H9 (cell line): ENCODE data around the gene AMH. TPM values are rescaled to one million over a fixed set of nuclear protein-coding genes. Genes with fewer than 3 reads are reported as not detected.

Experiments used
- DNase-seq: peaks from one replicate; pipeline ENCODE4 v3.0.0-alpha.2; 2017
- H2AFZ ChIP-seq: one replicate; pipeline ENCODE4 v1.6.1; 2013; ENCODE audit warnings: mild to moderate bottlenecking, low read length, control low read depth, moderate library complexity
- H2AK5ac ChIP-seq: 2 replicates; pipeline ENCODE4 v1.6.1; 2013; ENCODE audit warnings: low read length, control low read depth, mixed read lengths; ENCODE audit not compliant: insufficient read length
- H2BK120ac ChIP-seq: one replicate; pipeline ENCODE4 v1.6.1; 2013; ENCODE audit warnings: low read depth, mild to moderate bottlenecking, low read length, control low read depth, inconsistent platforms; ENCODE audit not compliant: poor library complexity, severe bottlenecking
- H2BK12ac ChIP-seq: 2 replicates; pipeline ENCODE4 v1.6.1; 2013; ENCODE audit warnings: low read length, control low read depth, mixed read lengths, low read depth; ENCODE audit not compliant: insufficient read length
- H2BK15ac ChIP-seq: 2 replicates; pipeline ENCODE4 v1.6.1; 2013; ENCODE audit warnings: low read depth, low read length, control low read depth
- H2BK20ac ChIP-seq: one replicate; pipeline ENCODE4 v1.6.1; 2013; ENCODE audit warnings: low read depth, mild to moderate bottlenecking, low read length, control low read depth, inconsistent platforms; ENCODE audit not compliant: poor library complexity, severe bottlenecking
- H2BK5ac ChIP-seq: 2 replicates; pipeline ENCODE4 v1.6.1; 2013; ENCODE audit warnings: low read length, control low read depth, mixed read lengths; ENCODE audit not compliant: insufficient read length
- H3K14ac ChIP-seq: 2 replicates; pipeline ENCODE4 v1.6.1; 2013; ENCODE audit warnings: low read length, control low read depth; ENCODE audit not compliant: insufficient read depth
- H3K18ac ChIP-seq: 2 replicates; pipeline ENCODE4 v1.6.1; 2013; ENCODE audit warnings: low read depth, mild to moderate bottlenecking, mixed read lengths, low read length, control low read depth; ENCODE audit not compliant: insufficient read length
- H3K23ac ChIP-seq: 2 replicates; pipeline ENCODE4 v1.6.1; 2013; ENCODE audit warnings: low read length, control low read depth, mixed read lengths, low read depth; ENCODE audit not compliant: insufficient read length
- H3K23me2 ChIP-seq: 2 replicates; pipeline ENCODE4 v1.6.1; 2013; ENCODE audit warnings: low read depth, mild to moderate bottlenecking, mixed read lengths, low read length, control low read depth; ENCODE audit not compliant: insufficient read length, poor library complexity, severe bottlenecking
- H3K27ac ChIP-seq: 2 replicates; pipeline ENCODE4 v1.5.1; 2013; ENCODE audit warnings: low read length, control low read depth, mixed read lengths, low read depth; ENCODE audit not compliant: insufficient read length
- H3K27me3 ChIP-seq: 2 replicates; pipeline ENCODE4 v1.6.1; 2013; ENCODE audit warnings: low read length, control low read depth, inconsistent platforms; ENCODE audit not compliant: insufficient read depth
- H3K4ac ChIP-seq: 2 replicates; pipeline ENCODE4 v1.6.1; 2013; ENCODE audit warnings: low read depth, mild to moderate bottlenecking, control low read depth, inconsistent platforms, low read length, moderate library complexity
- H3K4me1 ChIP-seq: 2 replicates; pipeline ENCODE4 v1.6.1; 2013; ENCODE audit warnings: low read length, control low read depth, inconsistent platforms; ENCODE audit not compliant: insufficient read depth
- H3K4me2 ChIP-seq: 2 replicates; pipeline ENCODE4 v1.6.1; 2013; ENCODE audit warnings: low read length, control low read depth, mixed read lengths; ENCODE audit not compliant: insufficient read length, insufficient read depth
- H3K56ac ChIP-seq: 2 replicates; pipeline ENCODE4 v1.6.1; 2013; ENCODE audit warnings: low read depth, mild to moderate bottlenecking, mixed read lengths, low read length, control low read depth; ENCODE audit not compliant: insufficient read length
- H3K79me1 ChIP-seq: 2 replicates; pipeline ENCODE4 v1.6.1; 2013; ENCODE audit warnings: low read depth, mild to moderate bottlenecking, moderate library complexity, low read length, control low read depth, inconsistent platforms; ENCODE audit not compliant: insufficient read depth, poor library complexity, severe bottlenecking
- H3K79me2 ChIP-seq: 2 replicates; pipeline ENCODE4 v1.6.1; 2013; ENCODE audit warnings: low read length, control low read depth, inconsistent platforms; ENCODE audit not compliant: insufficient read depth
- H3K9ac ChIP-seq: 2 replicates; pipeline ENCODE4 v1.6.1; 2013; ENCODE audit warnings: low read length, control low read depth, mixed read lengths; ENCODE audit not compliant: insufficient read length; ENCODE audit errors: extremely low read depth
- H3K9me3 ChIP-seq: one replicate; pipeline ENCODE4 v1.6.1; 2013; ENCODE audit warnings: low read depth, low read length, inconsistent platforms; ENCODE audit not compliant: control insufficient read depth
- H3T11ph ChIP-seq: one replicate; pipeline ENCODE4 v1.6.1; 2013; ENCODE audit warnings: mild to moderate bottlenecking, low read length, control low read depth, inconsistent platforms
- H4K20me1 ChIP-seq: one replicate; pipeline ENCODE4 v1.6.1; 2013; ENCODE audit not compliant: control insufficient read depth, insufficient read length, insufficient read depth
- H4K5ac ChIP-seq: 2 replicates; pipeline ENCODE4 v1.6.1; 2013; ENCODE audit warnings: low read depth, mild to moderate bottlenecking, mixed read lengths, low read length, control low read depth; ENCODE audit not compliant: insufficient read length
- H4K8ac ChIP-seq: replicated peaks from 2 replicates; pipeline ENCODE4 v1.6.1; 2013; ENCODE audit warnings: low read length, control low read depth, mixed read lengths, low read depth; ENCODE audit not compliant: insufficient read length
- H4K91ac ChIP-seq: 2 replicates; pipeline ENCODE4 v1.6.1; 2013; ENCODE audit warnings: low read depth, mild to moderate bottlenecking, moderate library complexity, mixed read lengths, low read length, control low read depth; ENCODE audit not compliant: insufficient read length
- H3K27ac Mint-ChIP-seq, 3 experiments: 2 replicates in 2 of 3; 3 replicates in 1 of 3; pipeline ENCODE4 v1.8.0; 2020 to 2021; ENCODE audit warnings: mixed read lengths in 3 of 3, mild to moderate bottlenecking in 1 of 3, moderate library complexity in 1 of 3
- H3K27me3 Mint-ChIP-seq: 2 replicates; pipeline ENCODE4 v1.8.0; 2021; ENCODE audit warnings: low read depth, mild to moderate bottlenecking, moderate library complexity, mixed read lengths
- H3K36me3 Mint-ChIP-seq, 3 experiments: 2 replicates in 2 of 3; 3 replicates in 1 of 3; pipeline ENCODE4 v1.8.0; 2020 to 2021; ENCODE audit warnings: low read depth in 3 of 3, mixed read lengths in 3 of 3; ENCODE audit not compliant: insufficient read depth in 1 of 3
- H3K4me1 Mint-ChIP-seq, 2 experiments: 2 replicates each; pipeline ENCODE4 v1.8.0; 2020; ENCODE audit warnings: mixed read lengths in 2 of 2
- H3K4me3 Mint-ChIP-seq, 2 experiments: 2 replicates in 1 of 2; 3 replicates in 1 of 2; pipeline ENCODE4 v1.8.0; 2020 to 2021; ENCODE audit warnings: mild to moderate bottlenecking in 2 of 2, mixed read lengths in 2 of 2, moderate library complexity in 1 of 2
- H3K9me3 Mint-ChIP-seq, 2 experiments: 2 replicates in 1 of 2; 3 replicates in 1 of 2; pipeline ENCODE4 v1.8.0; 2020; ENCODE audit warnings: mild to moderate bottlenecking in 2 of 2, mixed read lengths in 2 of 2, moderate library complexity in 1 of 2
- CTCF ChIP-seq: fragments of 200-600 bp; sonication (generic); conservative IDR thresholded peaks from 3 replicates; pipeline ENCODE4 v1.8.0; 2021; ENCODE audit warnings: antibody characterized with exemption, mild to moderate bottlenecking
- WGBS: extraction: QIAGEN DNeasy Blood & Tissue Kit; methylation state at CpG from one replicate; pipeline ENCODE4 v1.1.7; 2013; ENCODE audit warnings: missing lambda C conversion rate, low lambda C conversion rate, mixed read lengths; ENCODE audit not compliant: insufficient read length; ENCODE audit errors: extremely low coverage; 5-methylcytosine and 5-hydroxymethylcytosine counted together
- total RNA-seq: library from RNA; stranded (reverse); gene quantifications from 2 replicates; pipeline ENCODE4 v1.2.1, GENCODE V29; 2021

AMH gene
- total RNA-seq, 1 experiment from 2014 or later = 70.7 TPM

GRCh38 chr19:2283835-2284507, 34.8 kb downstream of the AMH start:
- Histone ChIP-seq H4K91ac (no peak overlapping the region), H3T11ph (no peak overlapping the region), H3K23me2 (peaks cover 7% of the 10 kb centered on the region), H3K4ac (no peak overlapping the region), H4K8ac (no peak overlapping the region), H3K9me3 (no peaks in the 10 kb centered on the region), H3K4me2 (no peak overlapping the region), H3K27ac (no peak overlapping the region), H3K56ac (no peak overlapping the region), H2AFZ (no peak overlapping the region), H4K5ac (no peak overlapping the region), H2BK20ac (no peak overlapping the region), H3K14ac (no peak overlapping the region), H3K4me1 (no peaks in the 10 kb centered on the region), H2AK5ac (no peak overlapping the region), H3K18ac (no peak overlapping the region), H3K79me1 (no peaks in the 10 kb centered on the region), H2BK120ac (no peak overlapping the region), H3K79me2 (no peaks in the 10 kb centered on the region), H3K23ac (no peak overlapping the region), H2BK5ac (no peak overlapping the region), H2BK15ac (no peak overlapping the region), H3K27me3 (peaks cover 10% of the 10 kb centered on the region; the same call in 1 of the 2 replicates), H3K9ac (no peak overlapping the region), H2BK12ac (no peak overlapping the region), H4K20me1 (no peaks in the 10 kb centered on the region)
- no CpG with 5 or more reads among the region's 8 CpGs for WGBS
- no peak for TF ChIP-seq CTCF
- no peak overlapping the region for H3K4me3 Mint-ChIP-seq
- DNase-seq = no peak
- H3K4me1 Mint-ChIP-seq = peaks cover 3 to 7% of the 10 kb centered on the region in 2 experiments; a peak in 2 of 4 replicates
- H3K36me3 Mint-ChIP-seq = peaks cover 0 to 3% (median 3%) of the 10 kb centered on the region in 3 experiments; a peak in 2 of 7 replicates
- H3K27me3 Mint-ChIP-seq = peaks cover 63% of the 10 kb centered on the region
- peaks cover 2% of the 10 kb centered on the region in 2 experiments; a peak in 3 of 5 replicates for H3K9me3 Mint-ChIP-seq
- no peak overlapping the region for H3K27ac Mint-ChIP-seq
